H9 (cell line): Measurements from ENCODE around the gene PPM1H. TPM values are rescaled to one million over a fixed set of nuclear protein-coding genes. Genes with fewer than 3 reads are reported as not detected.

Experiments used
- DNase-seq: peaks from one replicate; pipeline ENCODE4 v3.0.0-alpha.2; 2017
- H2AFZ ChIP-seq: one replicate; pipeline ENCODE4 v1.6.1; 2013; ENCODE audit warnings: mild to moderate bottlenecking, low read length, control low read depth, moderate library complexity
- H2AK5ac ChIP-seq: 2 replicates; pipeline ENCODE4 v1.6.1; 2013; ENCODE audit warnings: low read length, control low read depth, mixed read lengths; ENCODE audit not compliant: insufficient read length
- H2BK120ac ChIP-seq: one replicate; pipeline ENCODE4 v1.6.1; 2013; ENCODE audit warnings: low read depth, mild to moderate bottlenecking, low read length, control low read depth, inconsistent platforms; ENCODE audit not compliant: poor library complexity, severe bottlenecking
- H2BK12ac ChIP-seq: 2 replicates; pipeline ENCODE4 v1.6.1; 2013; ENCODE audit warnings: low read length, control low read depth, mixed read lengths, low read depth; ENCODE audit not compliant: insufficient read length
- H2BK15ac ChIP-seq: 2 replicates; pipeline ENCODE4 v1.6.1; 2013; ENCODE audit warnings: low read depth, low read length, control low read depth
- H2BK20ac ChIP-seq: one replicate; pipeline ENCODE4 v1.6.1; 2013; ENCODE audit warnings: low read depth, mild to moderate bottlenecking, low read length, control low read depth, inconsistent platforms; ENCODE audit not compliant: poor library complexity, severe bottlenecking
- H2BK5ac ChIP-seq: 2 replicates; pipeline ENCODE4 v1.6.1; 2013; ENCODE audit warnings: low read length, control low read depth, mixed read lengths; ENCODE audit not compliant: insufficient read length
- H3K14ac ChIP-seq: 2 replicates; pipeline ENCODE4 v1.6.1; 2013; ENCODE audit warnings: low read length, control low read depth; ENCODE audit not compliant: insufficient read depth
- H3K18ac ChIP-seq: 2 replicates; pipeline ENCODE4 v1.6.1; 2013; ENCODE audit warnings: low read depth, mild to moderate bottlenecking, mixed read lengths, low read length, control low read depth; ENCODE audit not compliant: insufficient read length
- H3K23ac ChIP-seq: 2 replicates; pipeline ENCODE4 v1.6.1; 2013; ENCODE audit warnings: low read length, control low read depth, mixed read lengths, low read depth; ENCODE audit not compliant: insufficient read length
- H3K23me2 ChIP-seq: 2 replicates; pipeline ENCODE4 v1.6.1; 2013; ENCODE audit warnings: low read depth, mild to moderate bottlenecking, mixed read lengths, low read length, control low read depth; ENCODE audit not compliant: insufficient read length, poor library complexity, severe bottlenecking
- H3K27ac ChIP-seq: 2 replicates; pipeline ENCODE4 v1.5.1; 2013; ENCODE audit warnings: low read length, control low read depth, mixed read lengths, low read depth; ENCODE audit not compliant: insufficient read length
- H3K27me3 ChIP-seq: 2 replicates; pipeline ENCODE4 v1.6.1; 2013; ENCODE audit warnings: low read length, control low read depth, inconsistent platforms; ENCODE audit not compliant: insufficient read depth
- H3K4ac ChIP-seq: 2 replicates; pipeline ENCODE4 v1.6.1; 2013; ENCODE audit warnings: low read depth, mild to moderate bottlenecking, control low read depth, inconsistent platforms, low read length, moderate library complexity
- H3K4me1 ChIP-seq: 2 replicates; pipeline ENCODE4 v1.6.1; 2013; ENCODE audit warnings: low read length, control low read depth, inconsistent platforms; ENCODE audit not compliant: insufficient read depth
- H3K4me2 ChIP-seq: 2 replicates; pipeline ENCODE4 v1.6.1; 2013; ENCODE audit warnings: low read length, control low read depth, mixed read lengths; ENCODE audit not compliant: insufficient read length, insufficient read depth
- H3K56ac ChIP-seq: 2 replicates; pipeline ENCODE4 v1.6.1; 2013; ENCODE audit warnings: low read depth, mild to moderate bottlenecking, mixed read lengths, low read length, control low read depth; ENCODE audit not compliant: insufficient read length
- H3K79me1 ChIP-seq: 2 replicates; pipeline ENCODE4 v1.6.1; 2013; ENCODE audit warnings: low read depth, mild to moderate bottlenecking, moderate library complexity, low read length, control low read depth, inconsistent platforms; ENCODE audit not compliant: insufficient read depth, poor library complexity, severe bottlenecking
- H3K79me2 ChIP-seq: 2 replicates; pipeline ENCODE4 v1.6.1; 2013; ENCODE audit warnings: low read length, control low read depth, inconsistent platforms; ENCODE audit not compliant: insufficient read depth
- H3K9ac ChIP-seq: 2 replicates; pipeline ENCODE4 v1.6.1; 2013; ENCODE audit warnings: low read length, control low read depth, mixed read lengths; ENCODE audit not compliant: insufficient read length; ENCODE audit errors: extremely low read depth
- H3K9me3 ChIP-seq: one replicate; pipeline ENCODE4 v1.6.1; 2013; ENCODE audit warnings: low read depth, low read length, inconsistent platforms; ENCODE audit not compliant: control insufficient read depth
- H3T11ph ChIP-seq: one replicate; pipeline ENCODE4 v1.6.1; 2013; ENCODE audit warnings: mild to moderate bottlenecking, low read length, control low read depth, inconsistent platforms
- H4K20me1 ChIP-seq: one replicate; pipeline ENCODE4 v1.6.1; 2013; ENCODE audit not compliant: control insufficient read depth, insufficient read length, insufficient read depth
- H4K5ac ChIP-seq: 2 replicates; pipeline ENCODE4 v1.6.1; 2013; ENCODE audit warnings: low read depth, mild to moderate bottlenecking, mixed read lengths, low read length, control low read depth; ENCODE audit not compliant: insufficient read length
- H4K8ac ChIP-seq: replicated peaks from 2 replicates; pipeline ENCODE4 v1.6.1; 2013; ENCODE audit warnings: low read length, control low read depth, mixed read lengths, low read depth; ENCODE audit not compliant: insufficient read length
- H4K91ac ChIP-seq: 2 replicates; pipeline ENCODE4 v1.6.1; 2013; ENCODE audit warnings: low read depth, mild to moderate bottlenecking, moderate library complexity, mixed read lengths, low read length, control low read depth; ENCODE audit not compliant: insufficient read length
- H3K27ac Mint-ChIP-seq, 3 experiments: 2 replicates in 2 of 3; 3 replicates in 1 of 3; pipeline ENCODE4 v1.8.0; 2020 to 2021; ENCODE audit warnings: mixed read lengths in 3 of 3, mild to moderate bottlenecking in 1 of 3, moderate library complexity in 1 of 3
- H3K27me3 Mint-ChIP-seq: 2 replicates; pipeline ENCODE4 v1.8.0; 2021; ENCODE audit warnings: low read depth, mild to moderate bottlenecking, moderate library complexity, mixed read lengths
- H3K36me3 Mint-ChIP-seq, 3 experiments: 2 replicates in 2 of 3; 3 replicates in 1 of 3; pipeline ENCODE4 v1.8.0; 2020 to 2021; ENCODE audit warnings: low read depth in 3 of 3, mixed read lengths in 3 of 3; ENCODE audit not compliant: insufficient read depth in 1 of 3
- H3K4me1 Mint-ChIP-seq, 2 experiments: 2 replicates each; pipeline ENCODE4 v1.8.0; 2020; ENCODE audit warnings: mixed read lengths in 2 of 2
- H3K4me3 Mint-ChIP-seq, 2 experiments: 2 replicates in 1 of 2; 3 replicates in 1 of 2; pipeline ENCODE4 v1.8.0; 2020 to 2021; ENCODE audit warnings: mild to moderate bottlenecking in 2 of 2, mixed read lengths in 2 of 2, moderate library complexity in 1 of 2
- H3K9me3 Mint-ChIP-seq, 2 experiments: 2 replicates in 1 of 2; 3 replicates in 1 of 2; pipeline ENCODE4 v1.8.0; 2020; ENCODE audit warnings: mild to moderate bottlenecking in 2 of 2, mixed read lengths in 2 of 2, moderate library complexity in 1 of 2
- CTCF ChIP-seq: fragments of 200-600 bp; sonication (generic); conservative IDR thresholded peaks from 3 replicates; pipeline ENCODE4 v1.8.0; 2021; ENCODE audit warnings: antibody characterized with exemption, mild to moderate bottlenecking
- WGBS: extraction: QIAGEN DNeasy Blood & Tissue Kit; methylation state at CpG from one replicate; pipeline ENCODE4 v1.1.7; 2013; ENCODE audit warnings: missing lambda C conversion rate, low lambda C conversion rate, mixed read lengths; ENCODE audit not compliant: insufficient read length; ENCODE audit errors: extremely low coverage; 5-methylcytosine and 5-hydroxymethylcytosine counted together
- total RNA-seq: library from RNA; stranded (reverse); gene quantifications from 2 replicates; pipeline ENCODE4 v1.2.1, GENCODE V29; 2021

PPM1H gene
- total RNA-seq, 1 experiment from 2014 or later = 22.1 TPM

- no peaks in the 10 kb centered on the region for H3K4me1 Mint-ChIP-seq
- H3K27me3 Mint-ChIP-seq = no peaks in the 10 kb centered on the region
Measured at GRCh38 chr12:62827855-62828254, 107.1 kb downstream of the PPM1H start.

More at GRCh38 chr12:62827855-62828254, 107.1 kb downstream of the PPM1H start:
- no peaks in the 10 kb centered on the region for H3K23me2 ChIP-seq
- no peaks in the 10 kb centered on the region for H3K79me2 ChIP-seq
- no peaks in the 10 kb centered on the region for H4K20me1 ChIP-seq
- H3K79me1 ChIP-seq = no peaks in the 10 kb centered on the region
- no peak overlapping the region for H2AFZ ChIP-seq
- no peak overlapping the region for H4K91ac ChIP-seq
- Mint-ChIP-seq H3K36me3 (peaks cover 8 to 26% (median 19%) of the 10 kb centered on the region in 3 experiments; a peak in 6 of 7 replicates), H3K27ac (no peak overlapping the region), H3K4me3 (no peak overlapping the region), H3K9me3 (peaks cover 0 to 5% of the 10 kb centered on the region in 2 experiments; a peak in 2 of 5 replicates)
- no peak overlapping the region for H3T11ph ChIP-seq
- no peak for TF ChIP-seq CTCF
- H3K23ac ChIP-seq = no peak overlapping the region
- no peak overlapping the region for H3K4ac ChIP-seq
- no peak overlapping the region for H3K18ac ChIP-seq
- no peaks in the 10 kb centered on the region for H3K9me3 ChIP-seq
- no peak for DNase-seq
- no peak overlapping the region for H2BK15ac ChIP-seq
- no peaks in the 10 kb centered on the region for H3K27me3 ChIP-seq
- H3K56ac ChIP-seq = no peak overlapping the region
- H2BK5ac ChIP-seq = no peak overlapping the region
- H4K5ac ChIP-seq = no peak overlapping the region
- WGBS = no CpG with 5 or more reads among the region's 2 CpGs
- H3K9ac ChIP-seq = no peak overlapping the region
- H3K4me1 ChIP-seq = no peaks in the 10 kb centered on the region
- no peak overlapping the region for H3K27ac ChIP-seq
- no peak overlapping the region for H2BK20ac ChIP-seq
- no peak overlapping the region for H2AK5ac ChIP-seq
- H2BK120ac ChIP-seq = no peak overlapping the region
- no peak overlapping the region for H2BK12ac ChIP-seq
- no peak overlapping the region for H3K4me2 ChIP-seq
- no peak overlapping the region for H4K8ac ChIP-seq
- H3K14ac ChIP-seq = no peak overlapping the region
